ENCODE data around the gene IHH.

- TF ChIP-seq MAX (IDR thresholded peaks at IDR 0.05) (no peak), CTCF (IDR thresholded peaks at IDR 0.05 in 2 of 3, conservative IDR thresholded peaks at IDR 0.05 in 1 of 3; ENCODE audit: borderline replicate concordance in 1 of 3, insufficient read depth in 1 of 3, low read depth in 2 of 3, low read length in 2 of 3) (no peak), POLR2AphosphoS5 (IDR thresholded peaks at IDR 0.05; ENCODE audit: low read depth, low read length) (no peak), SP1 (IDR thresholded peaks at IDR 0.05; ENCODE audit: low read depth) (no peak), EZH2 (IDR thresholded peaks at IDR 0.05) (no peak), SRF (IDR thresholded peaks at IDR 0.05; ENCODE audit: low read depth) (no peak), ATF3 (IDR thresholded peaks at IDR 0.05) (no peak)
Measured at GRCh38 chr2:219081701-219082331, 21.1 kb upstream of the IHH start.
